GM19025 (cell line): Measurements from ENCODE around the gene DIP2C.

Experiments used
- ATAC-seq: cut with Tn5 transposase; IDR thresholded peaks from one replicate; pipeline ENCODE4 v1.9.1; 2021; ENCODE audit warnings: mild to moderate bottlenecking, low read depth, moderate library complexity; ENCODE audit not compliant: unreplicated experiment

The DIP2C gene

GRCh38 chr10:560314-560992 lies 129.0 kb downstream of the DIP2C start:
- no peak for ATAC-seq

GRCh38 chr10:559767-560047 lies 129.8 kb downstream of the DIP2C start:
- ATAC-seq: no peak

GRCh38 chr10:558891-559766 lies 130.3 kb downstream of the DIP2C start:
- ATAC-seq: no peak

- ATAC-seq: no peak
These were observed 131.1 kb downstream of the DIP2C start for GRCh38 chr10:558364-558763.

GRCh38 chr10:557792-558328 lies 131.6 kb downstream of the DIP2C start:
- no peak for ATAC-seq

- ATAC-seq: no peak
These were observed 132.4 kb downstream of the DIP2C start for GRCh38 chr10:556971-557637.

- no peak for ATAC-seq
These were observed 133.7 kb downstream of the DIP2C start for GRCh38 chr10:555682-556350.

- ATAC-seq: no peak
These were observed 134.2 kb downstream of the DIP2C start for GRCh38 chr10:555281-555680.

- no peak for ATAC-seq
These were observed 135.2 kb downstream of the DIP2C start for GRCh38 chr10:554182-554848.

GRCh38 chr10:553233-553632 lies 136.2 kb downstream of the DIP2C start:
- ATAC-seq: no peak

- no peak for ATAC-seq
These were observed 136.8 kb downstream of the DIP2C start for GRCh38 chr10:552679-553078.

GRCh38 chr10:551373-552252 lies 137.9 kb downstream of the DIP2C start:
- ATAC-seq: no peak

- ATAC-seq: no peak
These were observed 138.6 kb downstream of the DIP2C start for GRCh38 chr10:550665-551372.

GRCh38 chr10:549391-549790 lies 140.1 kb downstream of the DIP2C start:
- no peak for ATAC-seq

- ATAC-seq: no peak
These were observed 141.1 kb downstream of the DIP2C start for GRCh38 chr10:548238-548901.

- no peak for ATAC-seq
These were observed 141.8 kb downstream of the DIP2C start for GRCh38 chr10:547591-548081.

GRCh38 chr10:546971-547590 lies 142.4 kb downstream of the DIP2C start:
- no peak for ATAC-seq

GRCh38 chr10:546451-546850 lies 143.0 kb downstream of the DIP2C start:
- no peak for ATAC-seq
